Stimulated activated CD8-positive, alpha-beta memory T cell treated with anti-CD3 and anti-CD28 coated beads, Interleukin-7, amount 100 ng/mL, for 4 hours (primary cell): Measurements from ENCODE around the gene KIF1A.
"Not testable (repeated sequence)": the region's sequence is repeated elsewhere in the genome, so short reads cannot be mapped to it uniquely, and the experiment has no call there.

ENCODE experiments used
- DNase-seq, 2 donors: peaks; one replicate each; pipeline ENCODE4 v3.0.0-alpha.2; 2020; ENCODE audit warnings: low read depth in 2 of 2

The KIF1A gene

GRCh38 chr2:240703417-240704341, 116.3 kb downstream of the KIF1A start:
- DNase-seq, result no peak

- DNase-seq, result no peak
Measured at GRCh38 chr2:240702640-240703011, 117.4 kb downstream of the KIF1A start.

- DNase-seq, result no peak
Measured at GRCh38 chr2:240701736-240702639, 118.0 kb downstream of the KIF1A start.

GRCh38 chr2:240701091-240701735, 118.8 kb downstream of the KIF1A start:
- DNase-seq, result no peak

- not testable (repeated sequence) for DNase-seq
Measured at GRCh38 chr2:240700616-240701015, 119.4 kb downstream of the KIF1A start.

DNA sequence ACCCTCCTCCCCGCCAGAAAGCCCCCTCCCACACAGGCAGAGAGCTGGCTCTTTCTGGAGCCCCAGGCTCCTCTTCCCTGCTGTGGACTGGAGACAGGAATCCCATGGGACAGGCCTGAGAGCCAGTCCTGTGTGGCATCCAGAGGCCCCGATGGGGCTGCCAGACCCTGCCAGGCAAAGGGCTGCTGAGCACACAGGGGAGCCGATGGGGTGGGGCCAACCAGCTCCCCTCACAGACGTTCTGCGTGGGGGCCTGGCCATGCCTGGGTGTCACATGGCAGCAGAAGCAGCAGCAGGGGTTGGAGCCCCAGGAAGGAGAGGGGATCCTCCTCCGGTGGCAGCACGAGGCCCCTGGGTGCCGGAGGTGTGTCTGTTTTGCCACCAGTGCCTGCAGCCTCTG, 120.2 kb downstream of the KIF1A start:
- not testable (repeated sequence) for DNase-seq

DNA sequence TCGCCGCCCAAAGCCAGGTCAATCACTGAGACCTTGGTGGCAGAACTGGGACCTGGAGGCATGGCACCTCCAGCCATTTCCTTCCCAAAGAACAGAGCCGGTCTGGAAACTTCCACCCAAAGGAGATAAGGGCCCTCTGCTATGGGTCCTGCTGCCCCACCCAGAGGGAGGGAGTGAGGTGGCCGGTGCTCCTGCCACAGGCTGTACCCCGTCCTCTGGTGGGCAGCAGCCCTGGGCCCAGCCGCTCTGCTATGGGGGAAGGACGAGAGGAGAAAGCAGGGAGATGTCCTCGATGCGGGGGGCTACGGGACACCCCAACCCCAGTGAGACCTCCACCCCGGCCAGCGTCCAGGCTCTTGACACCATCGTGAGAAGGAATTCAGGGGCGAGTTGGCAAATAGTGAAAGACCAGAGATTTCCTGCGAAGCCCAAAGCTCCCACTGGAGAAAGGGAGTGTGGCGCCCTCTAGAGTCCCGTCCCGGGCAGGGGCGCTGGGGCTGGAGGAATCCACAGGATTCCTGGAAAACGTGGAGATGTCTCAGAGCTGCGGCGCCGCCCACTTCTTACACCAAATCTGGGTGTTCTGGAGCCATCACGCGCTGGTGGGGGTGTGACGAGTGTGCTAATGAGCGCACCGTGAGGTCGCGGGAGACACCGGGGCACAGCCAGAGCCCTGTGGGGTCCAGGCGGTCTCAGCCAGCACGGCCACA, 121.0 kb downstream of the KIF1A start:
- not testable (repeated sequence) for DNase-seq

- not testable (repeated sequence) for DNase-seq
Measured at GRCh38 chr2:240696469-240696868, 123.5 kb downstream of the KIF1A start.

- DNase-seq, result not testable (repeated sequence)
Measured at GRCh38 chr2:240695593-240695992, 124.4 kb downstream of the KIF1A start.

DNA sequence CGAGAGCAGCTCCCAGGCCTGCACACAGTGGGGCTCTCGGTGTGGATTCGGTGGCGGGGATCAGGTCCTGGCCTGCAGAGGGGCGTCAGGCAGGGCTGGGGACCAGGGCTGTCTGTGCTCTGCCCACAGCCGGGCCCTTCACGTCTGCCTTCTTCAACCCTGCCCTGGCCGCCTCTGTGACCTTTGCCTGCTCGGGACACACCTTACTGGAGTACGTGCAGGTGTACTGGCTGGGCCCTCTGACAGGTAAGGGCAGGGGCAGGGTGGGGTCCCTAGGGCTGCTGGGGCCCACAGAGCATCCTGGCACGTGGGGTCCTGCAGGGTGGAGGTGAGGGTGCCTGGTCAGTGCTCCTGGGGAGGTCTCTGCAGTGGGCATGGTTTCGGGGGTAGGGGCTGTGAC, 125.7 kb downstream of the KIF1A start:
- DNase-seq, result not testable (repeated sequence)

GRCh38 chr2:240692583-240693561, 127.1 kb downstream of the KIF1A start:
- DNase-seq, result not testable (repeated sequence)

DNA sequence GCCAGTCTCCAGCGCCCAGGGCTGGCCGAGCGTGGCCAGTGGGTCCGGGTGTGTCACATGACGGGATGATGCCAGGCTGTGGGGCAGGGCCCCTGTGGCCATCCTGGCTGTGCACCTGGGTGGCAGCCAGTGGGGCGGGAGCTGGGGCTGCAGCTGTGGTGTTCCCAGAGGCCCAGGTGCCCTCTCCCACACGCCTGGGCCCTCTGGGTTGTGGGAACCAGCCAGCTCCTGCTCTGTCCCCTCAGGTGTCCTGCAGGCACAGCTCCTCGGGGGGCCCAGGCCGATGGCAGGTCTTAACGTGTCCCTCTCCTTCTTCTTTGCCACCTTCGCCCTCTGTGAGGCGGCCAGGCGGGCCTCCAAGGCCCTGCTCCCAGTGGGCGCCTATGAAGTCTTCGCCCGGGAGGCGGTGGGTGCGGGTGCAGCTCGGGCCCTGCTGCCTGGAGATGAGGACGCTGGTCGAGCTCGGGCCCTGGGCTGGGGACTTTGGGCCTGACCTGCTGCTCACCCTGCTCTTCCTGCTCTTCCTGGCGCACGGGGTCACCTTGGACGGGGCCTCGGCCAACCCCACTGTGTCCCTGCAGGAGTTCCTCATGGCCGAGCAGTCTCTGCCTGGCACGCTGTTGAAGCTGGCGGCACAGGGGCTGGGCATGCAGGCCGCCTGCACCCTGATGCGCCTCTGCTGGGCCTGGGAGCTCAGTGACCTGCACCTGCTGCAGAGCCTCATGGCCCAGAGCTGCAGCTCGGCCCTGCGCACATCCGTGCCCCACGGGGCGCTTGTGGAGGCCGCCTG, 128.2 kb downstream of the KIF1A start, which contains the start of gene AQP12A:
Gene AQP12A (plus strand): TSS at position 236 of the 790 bp plus-strand sequence. CDS start 48 bp downstream, at position 284.
- DNase-seq, result not testable (repeated sequence)

DNA sequence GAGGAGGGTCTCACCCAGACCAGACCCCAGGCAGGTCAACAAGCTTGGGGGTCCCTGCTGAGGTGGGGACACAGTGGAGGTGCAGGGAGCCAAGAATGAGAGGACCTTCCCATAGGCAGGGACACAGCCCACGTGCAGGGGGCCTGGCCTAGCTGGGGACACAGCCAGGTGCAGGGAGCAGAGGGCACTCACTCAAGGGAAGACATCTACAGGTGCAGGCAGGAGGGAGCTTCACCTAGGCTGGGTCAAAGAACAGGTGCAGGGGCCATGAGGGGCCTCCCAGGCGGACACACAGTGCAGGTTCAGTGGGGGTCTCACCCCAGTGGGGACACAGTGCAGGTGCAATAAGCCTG, 129.0 kb downstream of the KIF1A start:
- DNase-seq, result not testable (repeated sequence)

- not testable (repeated sequence) for DNase-seq
Measured at GRCh38 chr2:240690421-240691074, 129.5 kb downstream of the KIF1A start.

GRCh38 chr2:240689975-240690374, 130.0 kb downstream of the KIF1A start:
- no peak for DNase-seq

DNA sequence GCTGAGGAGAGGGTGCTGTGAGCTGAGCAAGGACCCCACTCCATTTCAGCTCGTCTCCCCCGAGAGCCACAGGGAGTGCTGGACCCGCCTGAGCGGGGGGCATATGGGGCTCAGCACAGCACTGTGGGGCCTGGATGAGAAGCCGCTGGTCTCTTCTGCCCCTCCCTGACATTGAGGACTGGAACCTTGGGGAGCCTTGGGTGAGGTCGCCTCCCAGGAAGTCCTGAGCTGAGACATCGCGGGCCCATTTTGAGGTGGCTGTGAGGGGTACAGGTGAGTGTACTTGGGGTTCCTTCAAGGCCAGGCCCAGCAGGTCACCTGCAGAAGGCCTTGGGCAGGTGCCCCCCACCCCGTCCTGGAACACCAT, 131.5 kb downstream of the KIF1A start:
- no peak for DNase-seq

GRCh38 chr2:240687741-240688552, 132.1 kb downstream of the KIF1A start:
- DNase-seq, result no peak
